T-cell (primary cell): Measurements from ENCODE around the gene FAM193A. TPM values are rescaled to one million over a fixed set of nuclear protein-coding genes. Genes with fewer than 3 reads are reported as not detected.

Experiments used
- ATAC-seq, 4 experiments: fragments of 200-7000 bp in 3 of 4; fragments of 150-1000 bp in 1 of 4; cut with Tn5 transposase; replicated peaks in 1 of 4; 1 replicate in 3 of 4; 2 replicates in 1 of 4; pipeline ENCODE4 v1.10.0; 2021; ENCODE audit warnings: moderate library complexity in 3 of 4, mild to moderate bottlenecking in 2 of 4, moderate number of reproducible peaks in 1 of 4
- CTCF ChIA-PET, 2 donors: fragments of 300-600 bp; sonication (Branson Sonifier 250); formaldehyde crosslinking; loops; one replicate each; lab custom pipeline; 2022; ENCODE audit warnings: antibody characterized with exemption in 2 of 2; lab: Charles Lee
- POLR2A ChIA-PET, 2 donors: fragments of 300-600 bp; sonication (Branson Sonifier 250); formaldehyde crosslinking; loops; one replicate each; lab custom pipeline; 2022; ENCODE audit warnings: antibody characterized with exemption in 2 of 2; lab: Charles Lee
- DNase-seq, 35 experiments: peaks; one replicate each; pipeline versions ENCODE4 v3.0.0 to v3.0.0-alpha.2; 2013 to 2023
- H3K27ac ChIP-seq: one replicate; pipeline ENCODE4 v1.5.1; 2013; ENCODE audit warnings: low read length
- H3K27me3 ChIP-seq, 2 experiments: replicated peaks in 1 of 2; 1 replicate in 1 of 2; 2 replicates in 1 of 2; pipeline versions ENCODE4 v1.6.1 to v1.7.0; 2013; ENCODE audit warnings: low read length in 1 of 2, mixed read lengths in 1 of 2; ENCODE audit not compliant: control insufficient read depth in 2 of 2, insufficient read depth in 2 of 2; ENCODE audit errors: extremely low read depth in 1 of 2
- H3K36me3 ChIP-seq, 2 donors: 1 replicate in 1 of 2; 2 replicates in 1 of 2; pipeline versions ENCODE4 v1.6.1 to v1.7.0; 2013; ENCODE audit warnings: low read length in 1 of 2; ENCODE audit not compliant: control insufficient read depth in 2 of 2, insufficient read depth in 1 of 2; ENCODE audit errors: extremely low read depth in 1 of 2
- H3K4me1 ChIP-seq, 2 experiments: 1 replicate in 1 of 2; 2 replicates in 1 of 2; pipeline versions ENCODE4 v1.6.1 to v1.7.0; 2013; ENCODE audit warnings: low read length in 2 of 2, mixed read lengths in 1 of 2; ENCODE audit not compliant: insufficient read depth in 2 of 2, control insufficient read depth in 1 of 2; ENCODE audit errors: extremely low read depth in 1 of 2
- H3K4me3 ChIP-seq, 2 donors: 1 replicate in 1 of 2; 2 replicates in 1 of 2; pipeline versions ENCODE4 v1.5.1 to v1.7.0; 2013; ENCODE audit warnings: mild to moderate bottlenecking in 2 of 2, low read length in 1 of 2, moderate library complexity in 1 of 2; ENCODE audit not compliant: control insufficient read depth in 1 of 2; ENCODE audit errors: extremely low read depth in 1 of 2
- H3K9me3 ChIP-seq: 2 replicates; pipeline ENCODE4 v1.7.0; 2013
- H3K27ac Mint-ChIP-seq, 2 donors: one replicate each; pipeline ENCODE4 v1.8.0; 2020 to 2021; ENCODE audit warnings: mild to moderate bottlenecking in 2 of 2, mixed read lengths in 2 of 2
- H3K27me3 Mint-ChIP-seq, 2 donors: one replicate each; pipeline ENCODE4 v1.8.0; 2021 to 2022; ENCODE audit warnings: mixed read lengths in 2 of 2
- H3K36me3 Mint-ChIP-seq: one replicate; pipeline ENCODE4 v1.8.0; 2021; ENCODE audit warnings: mixed read lengths
- H3K4me1 Mint-ChIP-seq, 3 donors: one replicate each; pipeline ENCODE4 v1.8.0; 2020 to 2022; ENCODE audit warnings: mixed read lengths in 3 of 3, mild to moderate bottlenecking in 1 of 3
- H3K4me3 Mint-ChIP-seq, 3 donors: one replicate each; pipeline ENCODE4 v1.8.0; 2020 to 2022; ENCODE audit warnings: mild to moderate bottlenecking in 3 of 3, mixed read lengths in 3 of 3, moderate library complexity in 3 of 3
- H3K9me3 Mint-ChIP-seq, 3 donors: one replicate each; pipeline ENCODE4 v1.8.0; 2020 to 2022; ENCODE audit warnings: mixed read lengths in 3 of 3
- WGBS: methylation state at CpG from one replicate; pipeline ENCODE4 v1.1.5; 2013; ENCODE audit warnings: missing lambda C conversion rate; ENCODE audit not compliant: insufficient coverage; 5-methylcytosine and 5-hydroxymethylcytosine counted together
- total RNA-seq, 35 experiments: library from RNA in 6 of 35; stranded (reverse) in 6 of 35; fragments of 120-200 nt in 1 of 35; gene quantifications; one replicate each; pipeline versions ENCODE4 v1.2.1 to v1.2.4 and lab custom pipeline; 2013 to 2026

The FAM193A gene
- total RNA-seq, 5 donors from 2014 or later (not counting 1 experiment from before 2014, with no cell fraction given): 41.6 to 46.8 (median 45.2) TPM

GRCh38 chr4:2731907-2732317 lies 195.5 kb downstream of the FAM193A start:
- POLR2A ChIA-PET: interaction anchor here in 1 of 2 donors (0.5 kb wide), 1 partner anchor 1350 kb away, joined by 11 read pairs; no protein-coding TSS in a partner anchor
- peaks cover 0 to 5% (median 1%) of the 10 kb centered on the region in 3 donors for H3K4me1 Mint-ChIP-seq

GRCh38 chr4:2732526-2732925 lies 196.1 kb downstream of the FAM193A start:
- peaks cover 10 to 13% (median 11%) of the 10 kb centered on the region in 3 donors for H3K9me3 Mint-ChIP-seq
- Histone ChIP-seq H3K9me3 (peaks cover 3% of the 10 kb centered on the region), H3K36me3 (peaks cover 13 to 26% of the 10 kb centered on the region in 2 donors), H3K4me3 (no peak overlapping the region), H3K27me3 (no peaks in the 10 kb centered on the region), H3K27ac (no peak overlapping the region), H3K4me1 (no peaks in the 10 kb centered on the region)
- H3K36me3 Mint-ChIP-seq: peaks cover 46% of the 10 kb centered on the region
- ATAC-seq: no peak
- H3K27ac Mint-ChIP-seq: no peak overlapping the region
- H3K27me3 Mint-ChIP-seq: no peaks in the 10 kb centered on the region
- H3K4me1 Mint-ChIP-seq: peaks cover 0 to 5% (median 1%) of the 10 kb centered on the region in 3 donors
- ChIA-PET POLR2A (interaction anchor here in 1 of 2 donors (0.5 kb wide), 1 partner anchor 1351 kb away, joined by 11 read pairs; no protein-coding TSS in a partner anchor), CTCF (no interaction called here)
- no peak overlapping the region for H3K4me3 Mint-ChIP-seq
- WGBS: 97% methylated on average over 6 of the region's 6 CpGs
- no peak for DNase-seq

More at GRCh38 chr4:2731907-2732317, 195.5 kb downstream of the FAM193A start:
- peaks cover 3% of the 10 kb centered on the region for H3K9me3 ChIP-seq
- Mint-ChIP-seq H3K4me3 (no peak overlapping the region), H3K27me3 (no peaks in the 10 kb centered on the region), H3K9me3 (peaks cover 10 to 13% (median 11%) of the 10 kb centered on the region in 3 donors), H3K27ac (no peak overlapping the region), H3K36me3 (peaks cover 46% of the 10 kb centered on the region)
- no peak overlapping the region for H3K27ac ChIP-seq
- 97% methylated on average over 28 of the region's 28 CpGs for WGBS
- no peaks in the 10 kb centered on the region for H3K27me3 ChIP-seq
- CTCF ChIA-PET: no interaction called here
- no peaks in the 10 kb centered on the region for H3K4me1 ChIP-seq
- DNase-seq (no peak), ATAC-seq (peak in 1 of 4 experiments; percentile 24)
- peaks cover 13 to 28% of the 10 kb centered on the region in 2 donors for H3K36me3 ChIP-seq
- H3K4me3 ChIP-seq: no peak overlapping the region

GRCh38 chr4:2733001-2733843 lies 196.8 kb downstream of the FAM193A start:
- ATAC-seq (no peak), DNase-seq (no peak)
- H3K36me3 ChIP-seq: peaks cover 13 to 25% of the 10 kb centered on the region in 2 donors
- no peak overlapping the region for H3K4me3 ChIP-seq
- Mint-ChIP-seq H3K9me3 (peaks cover 11 to 13% (median 11%) of the 10 kb centered on the region in 3 donors), H3K4me1 (peaks cover 0 to 5% (median 1%) of the 10 kb centered on the region in 3 donors), H3K27me3 (no peaks in the 10 kb centered on the region), H3K27ac (no peak overlapping the region), H3K4me3 (no peak overlapping the region), H3K36me3 (peaks cover 49% of the 10 kb centered on the region)
- ChIA-PET POLR2A (no interaction called here), CTCF (no interaction called here)
- 93% methylated on average over 17 of the region's 21 CpGs for WGBS
- H3K9me3 ChIP-seq: peaks cover 3% of the 10 kb centered on the region
- no peaks in the 10 kb centered on the region for H3K27me3 ChIP-seq
- no peaks in the 10 kb centered on the region for H3K4me1 ChIP-seq
- no peak overlapping the region for H3K27ac ChIP-seq

- Histone ChIP-seq H3K27ac (no peak overlapping the region), H3K4me1 (no peaks in the 10 kb centered on the region), H3K4me3 (no peak overlapping the region), H3K27me3 (no peaks in the 10 kb centered on the region), H3K36me3 (peaks cover 13 to 25% of the 10 kb centered on the region in 2 donors), H3K9me3 (peaks cover 3% of the 10 kb centered on the region)
- peaks cover 0 to 5% (median 1%) of the 10 kb centered on the region in 3 donors for H3K4me1 Mint-ChIP-seq
- no peak overlapping the region for H3K4me3 Mint-ChIP-seq
- H3K9me3 Mint-ChIP-seq: peaks cover 11 to 13% (median 13%) of the 10 kb centered on the region in 3 donors
- H3K27ac Mint-ChIP-seq: no peak overlapping the region
- no peaks in the 10 kb centered on the region for H3K27me3 Mint-ChIP-seq
- no CpG with 5 or more reads among the region's 2 CpGs for WGBS
- peaks cover 50% of the 10 kb centered on the region for H3K36me3 Mint-ChIP-seq
- DNase-seq (no peak), ATAC-seq (no peak)
- POLR2A ChIA-PET: no interaction called here
- CTCF ChIA-PET: no interaction called here
Measured at GRCh38 chr4:2733844-2734574, 197.6 kb downstream of the FAM193A start.

GRCh38 chr4:2734612-2735011 lies 198.2 kb downstream of the FAM193A start:
- Mint-ChIP-seq H3K4me1 (peaks cover 0 to 5% (median 1%) of the 10 kb centered on the region in 3 donors), H3K36me3 (peaks cover 44% of the 10 kb centered on the region), H3K4me3 (no peak overlapping the region), H3K27ac (no peak overlapping the region), H3K9me3 (peaks cover 11 to 13% (median 13%) of the 10 kb centered on the region in 3 donors), H3K27me3 (no peaks in the 10 kb centered on the region)
- no CpG with 5 or more reads among the region's 1 CpG for WGBS
- Histone ChIP-seq H3K4me1 (no peaks in the 10 kb centered on the region), H3K27me3 (no peaks in the 10 kb centered on the region), H3K36me3 (peaks cover 13 to 21% of the 10 kb centered on the region in 2 donors), H3K4me3 (no peak overlapping the region), H3K9me3 (peaks cover 3% of the 10 kb centered on the region), H3K27ac (no peak overlapping the region)
- POLR2A ChIA-PET: no interaction called here
- CTCF ChIA-PET: interaction anchor here in 1 of 2 donors (0.9 kb wide), 1 partner anchor 10 kb away, joined by 3 read pairs; no protein-coding TSS in a partner anchor
- ATAC-seq (no peak), DNase-seq (no peak)

- DNase-seq (no peak), ATAC-seq (no peak)
- no peaks in the 10 kb centered on the region for H3K4me1 ChIP-seq
- peaks cover 46% of the 10 kb centered on the region for H3K36me3 Mint-ChIP-seq
- no peaks in the 10 kb centered on the region for H3K27me3 ChIP-seq
- peaks cover 3% of the 10 kb centered on the region for H3K9me3 ChIP-seq
- ChIA-PET CTCF (no interaction called here), POLR2A (interaction anchor here in 1 of 2 donors (0.6 kb wide), 1 partner anchor 10 kb away, joined by 3 read pairs; no protein-coding TSS in a partner anchor)
- no peaks in the 10 kb centered on the region for H3K27me3 Mint-ChIP-seq
- H3K27ac Mint-ChIP-seq: no peak overlapping the region
- H3K9me3 Mint-ChIP-seq: peaks cover 11 to 13% (median 13%) of the 10 kb centered on the region in 3 donors
- no peak overlapping the region for H3K4me3 ChIP-seq
- no peak overlapping the region for H3K27ac ChIP-seq
- H3K4me3 Mint-ChIP-seq: no peak overlapping the region
- H3K36me3 ChIP-seq: peaks cover 13 to 21% of the 10 kb centered on the region in 2 donors
- peaks cover 0 to 7% (median 1%) of the 10 kb centered on the region in 3 donors for H3K4me1 Mint-ChIP-seq
Measured at GRCh38 chr4:2735869-2736268, 199.4 kb downstream of the FAM193A start.
